Neural cell (in vitro differentiated cells): Measurements from ENCODE around the gene MTRF1L. TPM values are rescaled to one million over a fixed set of nuclear protein-coding genes. Genes with fewer than 3 reads are reported as not detected.

Experiments used
- H2AFZ ChIP-seq: fragments of 200-600, 300-800 bp; sonication (generic), shearing (Covaris generic); 2 replicates; pipeline ENCODE4 v1.6.0; 2014; ENCODE audit warnings: low read depth, mild to moderate bottlenecking, antibody characterized with exemption, low read length, moderate library complexity
- H3F3A ChIP-seq: fragments of 200-600 bp; shearing (Covaris generic); 2 replicates; pipeline ENCODE4 v1.6.1; 2016; ENCODE audit warnings: mild to moderate bottlenecking, moderate library complexity, mixed read lengths, antibody characterized with exemption, low read length; ENCODE audit not compliant: insufficient read depth, poor library complexity, severe bottlenecking
- H3K27ac ChIP-seq: fragments of 200-600, 300-800 bp; sonication (generic), shearing (Covaris generic); 2 replicates; pipeline ENCODE4 v1.5.1; 2014; ENCODE audit warnings: mild to moderate bottlenecking, low read length, moderate library complexity
- H3K27me3 ChIP-seq: fragments of 300-800, 200-600 bp; sonication (generic), shearing (Covaris generic); 2 replicates; pipeline ENCODE4 v1.6.0; 2014; ENCODE audit warnings: mild to moderate bottlenecking, low read depth, low read length, moderate library complexity; ENCODE audit not compliant: insufficient read depth
- H3K36me3 ChIP-seq: fragments of 300-800, 200-600 bp; sonication (generic), shearing (Covaris generic); 2 replicates; pipeline ENCODE4 v1.5.1; 2014; ENCODE audit warnings: mild to moderate bottlenecking, antibody characterized with exemption, low read length, moderate library complexity; ENCODE audit not compliant: insufficient read depth
- H3K4me2 ChIP-seq: fragments of 300-800, 200-600 bp; sonication (generic), shearing (Covaris generic); 2 replicates; pipeline ENCODE4 v1.6.0; 2014; ENCODE audit warnings: mild to moderate bottlenecking, low read length
- H3K4me3 ChIP-seq: fragments of 300-800, 200-600 bp; sonication (generic), shearing (Covaris generic); 2 replicates; pipeline ENCODE4 v1.5.1; 2014; ENCODE audit warnings: mild to moderate bottlenecking, low read length, moderate library complexity
- H3K79me2 ChIP-seq: fragments of 200-600 bp; shearing (Covaris generic); replicated peaks from 2 replicates; pipeline ENCODE4 v1.6.0; 2014; ENCODE audit warnings: mild to moderate bottlenecking, low read length, moderate library complexity; ENCODE audit not compliant: insufficient read depth
- H3K9ac ChIP-seq: fragments of 300-800, 200-600 bp; sonication (generic), shearing (Covaris generic); 2 replicates; pipeline ENCODE4 v1.6.1; 2016; ENCODE audit warnings: mild to moderate bottlenecking, low read length, mixed read lengths
- H3K9me2 ChIP-seq: fragments of 200-600 bp; shearing (Covaris generic); 2 replicates; pipeline ENCODE4 v1.6.1; 2016; ENCODE audit warnings: mild to moderate bottlenecking, low read length, mixed read lengths; ENCODE audit not compliant: insufficient read depth
- H3K9me3 ChIP-seq: fragments of 200-600, 300-800 bp; sonication (generic), shearing (Covaris generic); 2 replicates; pipeline ENCODE4 v1.6.1; 2016; ENCODE audit warnings: mild to moderate bottlenecking, mixed run types, low read length, moderate library complexity, mixed read lengths
- H4K20me1 ChIP-seq: fragments of 200-600 bp; shearing (Covaris generic); 2 replicates; pipeline ENCODE4 v1.6.1; 2016; ENCODE audit warnings: mild to moderate bottlenecking, mixed run types; ENCODE audit not compliant: insufficient read depth
- CTCF ChIP-seq: fragments of 450-650 bp; IDR thresholded peaks from 2 replicates; pipeline ENCODE4 v1.5.1; 2014; ENCODE audit warnings: antibody characterized with exemption, mild to moderate bottlenecking, moderate library complexity; ENCODE audit not compliant: poor library complexity, severe bottlenecking
- EP300 ChIP-seq: fragments of 450-650 bp; conservative IDR thresholded peaks from 2 replicates; pipeline ENCODE4 v1.6.1; 2014; ENCODE audit warnings: antibody characterized with exemption, mild to moderate bottlenecking, moderate library complexity; ENCODE audit not compliant: poor library complexity, severe bottlenecking
- EZH2 ChIP-seq: fragments of 200-600, 300-800 bp; shearing (Covaris generic), sonication (generic); IDR thresholded peaks from 2 replicates; pipeline ENCODE4 v1.6.1; 2014; ENCODE audit warnings: antibody characterized with exemption, low read length, borderline replicate concordance, mild to moderate bottlenecking; ENCODE audit not compliant: insufficient read depth, poor library complexity, severe bottlenecking
- MXI1 ChIP-seq: fragments of 450-650 bp; conservative IDR thresholded peaks from 2 replicates; pipeline ENCODE4 v1.6.1; 2014; ENCODE audit warnings: antibody characterized with exemption, mild to moderate bottlenecking; ENCODE audit not compliant: poor library complexity, severe bottlenecking
- POLR2AphosphoS5 ChIP-seq: IDR thresholded peaks from 2 replicates; pipeline ENCODE4 v1.6.1; 2012
- RAD21 ChIP-seq: fragments of 450-650 bp; conservative IDR thresholded peaks from 2 replicates; pipeline ENCODE4 v1.6.1; 2014; ENCODE audit warnings: antibody characterized with exemption, mild to moderate bottlenecking, moderate library complexity
- SMC3 ChIP-seq: fragments of 450-650 bp; conservative IDR thresholded peaks from 2 replicates; pipeline ENCODE4 v1.6.1; 2014; ENCODE audit warnings: antibody characterized with exemption, mild to moderate bottlenecking, moderate library complexity; ENCODE audit not compliant: poor library complexity
- TAF1 ChIP-seq: IDR thresholded peaks from 2 replicates; pipeline ENCODE4 v1.6.1; 2012; ENCODE audit warnings: low read depth
- polyA plus RNA-seq: library from polyadenylated mRNA; depleted of rRNA; stranded (reverse); fragments of >200 nt; gene quantifications from 2 replicates; pipeline ENCODE4 v1.2.3, GENCODE V29; 2014
- TF ChIP-seq, protein P1 (sequence below): IDR thresholded peaks from 2 replicates; pipeline ENCODE4 v1.6.1; 2012; ENCODE audit warnings: borderline replicate concordance

MTRF1L gene
- polyA plus RNA-seq, 1 donor from 2014 or later = 14.0 TPM

DNA sequence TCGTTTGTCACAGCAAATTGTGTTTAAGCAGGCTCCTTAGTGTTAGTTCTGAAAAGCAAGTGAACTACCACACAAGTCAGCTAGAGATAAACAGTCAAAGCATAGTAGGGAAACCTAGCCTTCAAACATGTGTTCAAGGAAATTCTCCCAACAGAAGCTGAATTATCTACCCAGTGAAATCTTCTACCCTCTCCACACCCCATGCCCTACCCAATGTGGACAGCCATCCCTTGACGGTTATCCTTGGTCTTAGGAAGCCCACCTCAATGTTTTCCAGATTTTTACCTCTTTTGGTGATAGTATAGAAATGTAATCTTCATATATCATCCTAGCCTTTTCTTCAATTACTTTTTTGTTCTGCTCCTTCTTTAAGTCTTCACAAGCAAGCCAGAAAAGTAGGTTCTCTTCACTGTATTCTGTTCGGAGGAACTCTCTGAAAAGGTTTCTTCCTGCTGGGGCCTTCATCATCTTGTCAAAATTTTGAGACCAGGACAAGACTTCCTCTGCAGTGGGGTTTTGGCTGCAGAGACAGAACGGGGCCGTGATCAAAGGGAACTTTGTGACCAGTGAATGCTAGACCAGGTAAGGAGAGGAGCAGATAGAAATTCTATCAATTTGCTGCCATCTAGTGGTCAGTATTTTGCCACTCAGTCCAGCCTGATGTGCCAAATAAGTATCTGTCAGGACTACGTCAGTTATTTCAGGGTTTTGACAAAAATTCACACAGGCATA is 21.6 kb upstream of the MTRF1L start:
- no peaks in the 10 kb centered on the region for H3F3A ChIP-seq
- H3K36me3 ChIP-seq = peaks cover 5% of the 10 kb centered on the region
- H3K4me3 ChIP-seq = no peak overlapping the region
- H3K27me3 ChIP-seq = no peaks in the 10 kb centered on the region
- no peaks in the 10 kb centered on the region for H3K79me2 ChIP-seq
- no peak overlapping the region for H3K4me2 ChIP-seq
- no peaks in the 10 kb centered on the region for H3K9me3 ChIP-seq
- no peak overlapping the region for H3K9ac ChIP-seq
- H3K9me2 ChIP-seq = no peaks in the 10 kb centered on the region
- TF ChIP-seq MXI1 = no peak
- peak; percentile 71 for TF ChIP-seq CTCF
- peak; percentile 53 for TF ChIP-seq RAD21
- TF ChIP-seq POLR2AphosphoS5 = no peak
- TF ChIP-seq, protein P1, sequence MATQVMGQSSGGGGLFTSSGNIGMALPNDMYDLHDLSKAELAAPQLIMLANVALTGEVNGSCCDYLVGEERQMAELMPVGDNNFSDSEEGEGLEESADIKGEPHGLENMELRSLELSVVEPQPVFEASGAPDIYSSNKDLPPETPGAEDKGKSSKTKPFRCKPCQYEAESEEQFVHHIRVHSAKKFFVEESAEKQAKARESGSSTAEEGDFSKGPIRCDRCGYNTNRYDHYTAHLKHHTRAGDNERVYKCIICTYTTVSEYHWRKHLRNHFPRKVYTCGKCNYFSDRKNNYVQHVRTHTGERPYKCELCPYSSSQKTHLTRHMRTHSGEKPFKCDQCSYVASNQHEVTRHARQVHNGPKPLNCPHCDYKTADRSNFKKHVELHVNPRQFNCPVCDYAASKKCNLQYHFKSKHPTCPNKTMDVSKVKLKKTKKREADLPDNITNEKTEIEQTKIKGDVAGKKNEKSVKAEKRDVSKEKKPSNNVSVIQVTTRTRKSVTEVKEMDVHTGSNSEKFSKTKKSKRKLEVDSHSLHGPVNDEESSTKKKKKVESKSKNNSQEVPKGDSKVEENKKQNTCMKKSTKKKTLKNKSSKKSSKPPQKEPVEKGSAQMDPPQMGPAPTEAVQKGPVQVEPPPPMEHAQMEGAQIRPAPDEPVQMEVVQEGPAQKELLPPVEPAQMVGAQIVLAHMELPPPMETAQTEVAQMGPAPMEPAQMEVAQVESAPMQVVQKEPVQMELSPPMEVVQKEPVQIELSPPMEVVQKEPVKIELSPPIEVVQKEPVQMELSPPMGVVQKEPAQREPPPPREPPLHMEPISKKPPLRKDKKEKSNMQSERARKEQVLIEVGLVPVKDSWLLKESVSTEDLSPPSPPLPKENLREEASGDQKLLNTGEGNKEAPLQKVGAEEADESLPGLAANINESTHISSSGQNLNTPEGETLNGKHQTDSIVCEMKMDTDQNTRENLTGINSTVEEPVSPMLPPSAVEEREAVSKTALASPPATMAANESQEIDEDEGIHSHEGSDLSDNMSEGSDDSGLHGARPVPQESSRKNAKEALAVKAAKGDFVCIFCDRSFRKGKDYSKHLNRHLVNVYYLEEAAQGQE = no peak
- no peak for TF ChIP-seq TAF1
- no peak for TF ChIP-seq EZH2
- TF ChIP-seq EP300 = no peak
- TF ChIP-seq SMC3 = peak; percentile 60
- no peaks in the 10 kb centered on the region for H4K20me1 ChIP-seq
- no peak overlapping the region for H2AFZ ChIP-seq
- H3K27ac ChIP-seq = no peak overlapping the region

DNA sequence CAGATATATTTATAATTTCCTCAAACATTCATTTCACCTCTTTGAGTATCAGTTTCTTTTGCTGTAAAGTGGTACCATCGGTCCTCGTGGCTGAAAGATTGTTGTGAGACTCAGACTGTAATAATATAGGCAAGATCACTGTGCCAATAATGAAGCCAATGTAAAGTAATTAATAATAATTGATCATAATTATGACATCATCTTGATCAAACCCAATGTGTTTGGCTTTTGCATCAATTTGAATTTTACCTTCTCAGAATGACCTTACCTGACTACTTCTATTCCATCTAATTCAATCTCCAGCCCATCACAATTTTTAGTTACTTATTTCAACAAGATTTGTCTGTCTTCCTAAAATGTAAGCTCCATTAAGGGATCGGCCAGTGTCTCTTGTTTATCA is 15.8 kb upstream of the MTRF1L start:
- H3K27ac ChIP-seq = no peak overlapping the region
- H2AFZ ChIP-seq = no peak overlapping the region
- no peak overlapping the region for H3K4me3 ChIP-seq
- H3K9ac ChIP-seq = no peak overlapping the region
- H3K9me2 ChIP-seq = no peaks in the 10 kb centered on the region
- no peaks in the 10 kb centered on the region for H3K27me3 ChIP-seq
- H3K9me3 ChIP-seq = no peaks in the 10 kb centered on the region
- no peaks in the 10 kb centered on the region for H4K20me1 ChIP-seq
- H3K36me3 ChIP-seq = peaks cover 8% of the 10 kb centered on the region
- no peak overlapping the region for H3K4me2 ChIP-seq
- no peaks in the 10 kb centered on the region for H3F3A ChIP-seq
- H3K79me2 ChIP-seq = no peaks in the 10 kb centered on the region
- TF ChIP-seq EZH2 (no peak), SMC3 (no peak), MXI1 (no peak), CTCF (no peak), RAD21 (no peak), EP300 (no peak), POLR2AphosphoS5 (no peak), TAF1 (no peak)
- TF ChIP-seq, protein P1 = no peak
